Measurements from ENCODE around the gene ASB3.

The ASB3 gene

GRCh38 chr2:53641290-53641689 is 145.5 kb downstream of the ASB3 start:
- DNase-seq: no peak

- DNase-seq: no peak
Observed at GRCh38 chr2:53640466-53640865, 146.3 kb downstream of the ASB3 start.

- DNase-seq: no peak
Observed at GRCh38 chr2:53636596-53636995, 150.2 kb downstream of the ASB3 start.

- no peak for DNase-seq
Observed at GRCh38 chr2:53636109-53636508, 150.6 kb downstream of the ASB3 start.

- no peak for DNase-seq
Observed at GRCh38 chr2:53635694-53636093, 151.1 kb downstream of the ASB3 start.

GRCh38 chr2:53633441-53633840 is 153.3 kb downstream of the ASB3 start:
- DNase-seq: no peak

- no peak for DNase-seq
Observed at GRCh38 chr2:53632714-53633113, 154.0 kb downstream of the ASB3 start.

- no peak for DNase-seq
Observed at GRCh38 chr2:53632126-53632460, 154.7 kb downstream of the ASB3 start.

GRCh38 chr2:53631313-53632125 is 155.2 kb downstream of the ASB3 start:
- DNase-seq: no peak

- no peak for DNase-seq
Observed at GRCh38 chr2:53630026-53630606, 156.6 kb downstream of the ASB3 start.

GRCh38 chr2:53629501-53629900 is 157.3 kb downstream of the ASB3 start:
- no peak for DNase-seq

GRCh38 chr2:53629001-53629400 is 157.8 kb downstream of the ASB3 start:
- DNase-seq: no peak

GRCh38 chr2:53622141-53622540 is 164.6 kb downstream of the ASB3 start:
- DNase-seq: no peak

GRCh38 chr2:53620981-53621380 is 165.8 kb downstream of the ASB3 start:
- no peak for DNase-seq

Measured in CD4-positive, alpha-beta T cell treated with Interleukin-4 for 1 hour (primary cell).